Measurements from ENCODE around the gene DNAJC24. TPM values are rescaled to one million over a fixed set of nuclear protein-coding genes. Genes with fewer than 3 reads are reported as not detected.

DNAJC24 gene
- total RNA-seq, 2 donors from 2014 or later = 9.9 to 10.0 TPM

GRCh38 chr11:31417816-31418215 lies 48.2 kb downstream of the DNAJC24 start:
- Histone ChIP-seq H3K27me3 (no peaks in the 10 kb centered on the region), H3K27ac (no peak overlapping the region), H3K9me3 (no peaks in the 10 kb centered on the region), H3K4me1 (no peaks in the 10 kb centered on the region), H3K36me3 (no peaks in the 10 kb centered on the region), H3K4me3 (no peak overlapping the region)
- no peak for DNase-seq (ENCODE audit: low spot score)
- no peak for TF ChIP-seq CTCF (IDR thresholded peaks at IDR 0.05)

GRCh38 chr11:31419138-31419537 lies 49.5 kb downstream of the DNAJC24 start:
- H3K9me3 ChIP-seq = no peaks in the 10 kb centered on the region
- no peak for TF ChIP-seq CTCF (IDR thresholded peaks at IDR 0.05)
- H3K4me1 ChIP-seq = no peaks in the 10 kb centered on the region

GRCh38 chr11:31419669-31420068 lies 50.0 kb downstream of the DNAJC24 start:
- Histone ChIP-seq H3K4me3 (no peak overlapping the region), H3K27me3 (no peaks in the 10 kb centered on the region), H3K4me1 (no peaks in the 10 kb centered on the region), H3K27ac (no peak overlapping the region), H3K9me3 (no peaks in the 10 kb centered on the region), H3K36me3 (no peaks in the 10 kb centered on the region)
- TF ChIP-seq CTCF (IDR thresholded peaks at IDR 0.05) = no peak
- no peak for DNase-seq (ENCODE audit: low spot score)

More at GRCh38 chr11:31419138-31419537, 49.5 kb downstream of the DNAJC24 start:
- no peak for DNase-seq (ENCODE audit: low spot score)
- Histone ChIP-seq H3K27me3 (no peaks in the 10 kb centered on the region), H3K36me3 (no peaks in the 10 kb centered on the region), H3K27ac (no peak overlapping the region), H3K4me3 (no peak overlapping the region)

- H3K4me1 ChIP-seq = no peaks in the 10 kb centered on the region
- H3K27me3 ChIP-seq = no peaks in the 10 kb centered on the region
- no peak overlapping the region for H3K4me3 ChIP-seq
- TF ChIP-seq CTCF (IDR thresholded peaks at IDR 0.05) = no peak
- no peaks in the 10 kb centered on the region for H3K36me3 ChIP-seq
- H3K27ac ChIP-seq = no peak overlapping the region
- H3K9me3 ChIP-seq = no peaks in the 10 kb centered on the region
- DNase-seq (ENCODE audit: low spot score) = no peak
Measured at GRCh38 chr11:31421820-31422219, 52.2 kb downstream of the DNAJC24 start.

GRCh38 chr11:31422703-31423102 lies 53.0 kb downstream of the DNAJC24 start:
- no peaks in the 10 kb centered on the region for H3K9me3 ChIP-seq
- no peak overlapping the region for H3K4me3 ChIP-seq

More at GRCh38 chr11:31422703-31423102, 53.0 kb downstream of the DNAJC24 start:
- no peaks in the 10 kb centered on the region for H3K36me3 ChIP-seq
- TF ChIP-seq CTCF (IDR thresholded peaks at IDR 0.05) = no peak
- H3K4me1 ChIP-seq = no peaks in the 10 kb centered on the region
- no peaks in the 10 kb centered on the region for H3K27me3 ChIP-seq
- H3K27ac ChIP-seq = no peak overlapping the region
- DNase-seq (ENCODE audit: low spot score) = no peak
